GM21723 (cell line): ENCODE data around the gene BEGAIN.

Experiments
- ATAC-seq: cut with Tn5 transposase; IDR thresholded peaks from one replicate; pipeline ENCODE4 v1.9.1; 2021; ENCODE audit warnings: mild to moderate bottlenecking, moderate library complexity; ENCODE audit not compliant: unreplicated experiment

Gene BEGAIN

GRCh38 chr14:100538351-100539002 is 48.7 kb downstream of the BEGAIN start:
- ATAC-seq: no peak

- ATAC-seq: no peak
Measured at GRCh38 chr14:100537446-100538350, 49.5 kb downstream of the BEGAIN start.

DNA sequence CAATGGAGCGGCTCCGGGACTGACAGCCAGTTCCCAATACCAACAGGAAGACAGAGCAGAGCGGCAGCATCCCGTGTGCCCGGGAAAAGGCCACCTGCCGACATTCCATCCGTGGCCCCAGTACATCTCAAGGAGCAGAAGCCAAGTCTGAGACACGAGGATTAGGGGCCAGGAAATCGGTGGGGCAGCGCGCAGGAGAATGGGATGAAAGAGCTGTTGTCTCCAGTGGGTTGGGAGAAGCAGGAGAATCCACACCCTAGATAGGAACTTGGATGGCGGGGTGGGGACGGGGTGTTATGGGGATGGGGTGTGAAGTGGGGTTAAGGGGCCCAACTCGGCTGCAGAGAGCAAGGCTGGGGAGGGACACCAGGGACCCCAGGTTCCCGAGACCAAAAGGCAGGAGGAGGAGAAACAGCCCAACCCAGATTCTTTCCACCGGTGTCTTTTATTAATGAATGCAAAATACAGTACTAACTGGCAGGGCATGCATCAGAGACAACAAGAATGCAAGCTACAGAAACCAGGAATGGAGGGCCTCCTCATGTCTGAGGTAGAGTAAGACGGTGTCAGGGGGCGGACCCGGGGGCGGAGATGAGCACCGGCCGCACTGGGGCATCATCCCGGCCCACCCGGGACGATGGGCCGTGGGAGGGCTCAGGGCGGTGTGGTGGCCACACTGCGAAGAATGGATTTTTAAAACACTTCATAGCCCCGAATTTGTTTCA is 50.3 kb downstream of the BEGAIN start:
- no peak for ATAC-seq

DNA sequence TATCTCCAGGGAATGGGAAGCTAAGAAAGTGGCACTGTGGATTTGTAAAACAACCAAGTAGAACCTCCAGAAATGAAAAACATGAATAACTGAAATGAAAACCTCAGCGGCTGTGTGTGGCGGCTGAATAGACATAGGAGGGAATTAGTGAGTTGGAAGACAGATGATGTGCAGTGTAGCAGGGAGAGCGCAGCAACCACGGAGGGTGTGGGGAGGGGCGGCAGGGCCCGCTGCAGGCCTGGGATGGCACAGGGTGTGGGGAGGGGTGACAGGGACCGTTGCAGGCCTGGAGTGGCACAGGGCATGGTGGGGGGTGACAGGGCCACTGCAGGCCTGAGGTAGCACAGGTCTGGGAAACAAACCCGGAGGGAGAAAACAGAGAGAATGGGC is 51.1 kb downstream of the BEGAIN start:
- no peak for ATAC-seq

DNA sequence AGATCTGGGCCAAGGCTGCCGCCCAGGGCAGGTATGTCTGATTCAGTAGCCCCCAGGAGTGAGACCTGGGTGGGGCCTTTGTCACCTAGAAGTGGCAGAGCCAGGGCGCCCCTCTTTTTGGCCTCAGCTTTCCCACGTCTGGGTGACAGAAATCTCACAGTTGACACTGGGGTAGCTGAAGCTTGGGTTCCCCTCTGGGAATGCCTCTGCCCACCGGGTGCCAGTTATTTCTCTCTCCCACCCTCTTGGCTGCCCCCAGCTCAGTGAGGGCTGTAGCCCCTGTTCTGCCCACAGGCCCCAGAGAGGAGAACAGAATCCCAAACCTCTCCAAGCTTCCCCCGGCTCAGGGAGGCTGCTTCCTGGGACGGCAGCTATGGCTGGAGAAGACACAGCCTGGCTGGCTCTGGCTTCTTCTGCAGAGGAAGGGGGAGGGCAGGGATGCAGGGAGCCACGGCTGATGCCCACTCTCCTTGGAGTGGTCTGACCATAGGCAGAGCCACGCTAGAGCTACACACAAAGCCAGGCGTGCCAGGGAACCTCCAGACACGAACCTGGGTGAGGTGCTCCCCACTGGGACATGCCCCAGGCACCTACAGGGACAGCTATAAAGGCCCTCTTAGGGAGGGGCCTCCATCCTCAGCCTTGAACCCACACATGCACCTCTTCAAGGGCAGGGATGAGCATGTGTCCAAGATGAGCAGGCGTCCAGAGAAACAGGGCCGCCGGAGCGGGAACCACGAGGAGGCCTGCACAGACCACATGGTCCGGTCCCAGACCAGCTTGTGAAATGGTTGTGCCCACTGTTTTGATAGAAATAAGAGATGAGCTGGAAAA is 51.7 kb downstream of the BEGAIN start:
- no peak for ATAC-seq

DNA sequence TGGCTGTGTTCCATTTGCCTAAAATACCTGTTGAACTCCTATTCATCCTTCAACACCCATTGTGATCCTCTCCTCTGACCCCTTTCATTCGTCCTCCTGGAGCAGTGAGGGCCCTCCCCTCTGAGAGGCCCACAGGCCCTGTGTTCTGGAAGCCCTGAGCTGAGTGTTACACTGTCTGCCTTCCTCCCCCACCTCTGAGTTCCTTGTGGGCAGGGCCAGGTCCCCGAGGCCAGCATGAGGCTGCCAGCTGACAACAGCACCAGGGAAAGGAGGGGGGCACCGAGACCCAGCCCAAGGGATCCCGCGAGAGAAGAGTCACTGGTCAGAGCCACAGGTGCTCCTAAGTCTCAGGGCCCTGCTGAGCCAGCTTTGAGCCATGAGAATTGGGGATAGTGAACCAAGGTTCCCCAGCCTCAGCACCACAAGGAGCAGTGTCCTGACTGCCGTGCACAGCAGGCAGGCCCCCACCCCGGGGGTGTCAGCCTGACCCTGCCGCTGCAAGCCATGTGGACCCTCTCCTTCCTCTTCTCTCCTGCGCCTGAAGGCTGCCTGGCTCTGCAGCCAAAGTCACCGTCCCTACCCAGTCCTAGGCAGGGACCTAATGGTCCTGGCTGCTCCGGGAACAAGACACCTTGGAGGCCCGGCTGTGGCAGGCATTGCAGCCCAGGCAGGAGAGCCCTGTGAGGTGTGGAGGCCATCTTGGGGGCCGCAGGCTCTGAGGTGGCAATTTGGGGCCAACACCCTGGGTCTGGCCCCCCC is 52.5 kb downstream of the BEGAIN start:
- ATAC-seq: no peak

DNA sequence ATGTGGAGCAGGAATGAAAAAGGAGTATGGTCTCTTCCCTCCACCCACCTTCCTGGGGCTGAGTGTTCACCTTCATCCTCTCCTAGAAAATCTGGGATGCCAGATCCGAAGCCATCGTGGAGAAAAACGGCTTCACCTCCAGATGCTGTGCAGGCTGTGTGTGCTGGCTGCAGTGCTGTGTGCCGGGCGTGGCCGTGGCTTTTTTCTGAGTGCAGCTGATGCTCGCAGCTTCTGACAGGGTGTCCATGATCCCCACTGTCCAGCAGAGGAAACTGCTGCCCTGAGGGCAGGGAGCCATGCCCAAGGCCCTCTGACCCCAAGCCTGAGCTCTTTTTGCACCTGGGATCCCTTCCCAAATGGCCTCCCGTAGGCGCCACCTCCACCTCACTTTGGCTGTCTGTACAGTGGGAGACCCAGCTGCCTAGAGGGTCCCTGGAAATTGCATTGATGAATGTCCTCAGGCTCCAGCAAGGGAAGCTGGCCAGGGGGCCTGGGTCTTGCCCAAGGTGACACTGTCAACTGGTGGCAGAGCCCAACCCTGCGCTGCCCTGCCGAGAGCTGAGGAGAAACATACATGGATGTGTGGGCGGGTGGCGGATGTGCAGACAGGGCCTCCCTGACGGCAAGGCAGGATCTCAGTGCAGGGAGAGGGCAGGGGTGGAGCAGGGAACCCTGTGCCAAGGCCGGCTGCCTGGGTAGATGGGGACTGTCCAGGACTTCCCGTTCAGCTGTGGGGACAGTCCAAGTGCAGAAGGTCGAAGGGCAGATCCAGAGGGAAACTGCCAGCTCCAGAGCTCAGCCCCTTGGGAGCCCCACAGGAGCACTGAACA is 53.3 kb downstream of the BEGAIN start:
- no peak for ATAC-seq

GRCh38 chr14:100532906-100533655 is 54.1 kb downstream of the BEGAIN start:
- no peak for ATAC-seq

DNA sequence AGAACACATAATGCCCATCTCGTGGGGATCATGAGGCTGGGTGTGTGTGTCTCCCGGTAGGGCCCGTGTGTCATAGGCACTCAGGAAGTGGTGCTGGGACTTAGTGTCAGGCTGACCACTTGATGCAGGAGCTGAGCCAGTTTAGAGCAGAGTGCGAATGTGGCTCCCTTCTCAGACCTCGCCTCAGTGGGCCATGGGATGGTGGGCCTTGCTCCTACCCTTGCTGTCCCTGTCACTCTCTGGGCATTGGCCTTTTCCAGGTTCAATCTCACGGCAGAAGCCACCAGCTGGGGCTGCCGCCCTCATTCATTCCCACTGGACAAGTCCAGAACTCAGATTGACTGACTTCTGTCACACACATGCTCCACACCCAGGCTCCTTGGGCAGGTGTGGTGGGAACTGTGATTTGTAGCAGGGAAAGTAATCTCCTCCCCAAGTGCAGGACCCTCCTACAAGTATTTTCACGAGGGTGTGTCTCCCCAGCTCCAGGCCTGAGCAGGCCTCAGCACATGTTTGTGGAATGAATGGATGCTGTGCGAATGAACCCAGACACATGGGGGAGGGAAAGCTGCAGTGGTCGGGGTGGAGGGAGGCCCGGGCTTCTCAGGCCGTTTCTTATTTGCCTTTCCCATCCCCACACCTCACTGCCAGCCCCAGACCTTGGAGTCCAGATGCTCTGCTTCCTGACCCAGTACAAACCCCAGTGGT is 54.9 kb downstream of the BEGAIN start:
- no peak for ATAC-seq

DNA sequence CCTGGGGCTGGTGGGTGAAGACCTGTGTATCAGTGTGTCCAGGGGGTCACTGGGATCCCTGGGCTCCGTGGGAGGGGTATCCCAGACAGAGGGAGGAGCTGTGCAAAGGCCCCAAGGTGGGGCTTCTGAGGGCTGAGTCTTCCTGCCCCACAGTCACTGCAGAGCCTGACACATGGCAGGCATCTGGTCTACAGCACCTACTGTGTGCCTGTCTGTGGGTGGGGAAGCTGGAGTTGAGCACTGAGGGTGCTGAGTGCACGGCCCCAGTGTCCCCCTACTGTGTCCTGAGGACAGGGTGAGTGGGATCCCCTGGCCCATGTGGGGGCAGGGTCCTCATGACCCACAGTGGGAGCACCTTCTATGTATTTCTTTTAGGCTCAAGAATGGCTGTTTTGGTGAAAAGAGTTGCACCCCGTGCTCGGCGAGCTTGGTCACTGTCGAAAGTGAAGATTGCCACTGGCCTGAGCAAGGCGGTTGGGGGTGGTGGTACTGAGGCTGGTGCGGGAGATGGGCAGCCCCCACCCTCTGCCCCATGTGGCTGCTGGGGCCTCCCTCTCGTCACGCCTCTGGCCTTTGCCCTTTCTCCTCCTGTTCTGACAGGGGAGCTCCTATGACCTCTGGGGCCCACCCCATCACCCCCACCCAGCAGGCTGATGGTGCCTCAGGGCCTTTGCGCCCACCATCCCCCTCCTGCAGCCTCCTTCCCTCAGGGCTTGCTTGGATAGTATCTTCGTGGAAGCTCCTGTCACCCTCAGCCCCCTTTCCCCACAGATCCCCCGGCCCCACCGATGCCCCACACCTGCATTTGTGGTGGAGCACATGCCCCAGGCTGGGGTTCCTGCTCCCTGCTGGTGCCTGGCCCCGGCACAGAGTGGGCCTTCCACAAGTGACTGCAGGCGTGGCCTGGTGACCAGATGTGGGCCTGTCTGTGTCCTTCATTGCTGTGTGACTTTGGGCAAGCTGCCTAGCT is 55.8 kb downstream of the BEGAIN start:
- no peak for ATAC-seq

DNA sequence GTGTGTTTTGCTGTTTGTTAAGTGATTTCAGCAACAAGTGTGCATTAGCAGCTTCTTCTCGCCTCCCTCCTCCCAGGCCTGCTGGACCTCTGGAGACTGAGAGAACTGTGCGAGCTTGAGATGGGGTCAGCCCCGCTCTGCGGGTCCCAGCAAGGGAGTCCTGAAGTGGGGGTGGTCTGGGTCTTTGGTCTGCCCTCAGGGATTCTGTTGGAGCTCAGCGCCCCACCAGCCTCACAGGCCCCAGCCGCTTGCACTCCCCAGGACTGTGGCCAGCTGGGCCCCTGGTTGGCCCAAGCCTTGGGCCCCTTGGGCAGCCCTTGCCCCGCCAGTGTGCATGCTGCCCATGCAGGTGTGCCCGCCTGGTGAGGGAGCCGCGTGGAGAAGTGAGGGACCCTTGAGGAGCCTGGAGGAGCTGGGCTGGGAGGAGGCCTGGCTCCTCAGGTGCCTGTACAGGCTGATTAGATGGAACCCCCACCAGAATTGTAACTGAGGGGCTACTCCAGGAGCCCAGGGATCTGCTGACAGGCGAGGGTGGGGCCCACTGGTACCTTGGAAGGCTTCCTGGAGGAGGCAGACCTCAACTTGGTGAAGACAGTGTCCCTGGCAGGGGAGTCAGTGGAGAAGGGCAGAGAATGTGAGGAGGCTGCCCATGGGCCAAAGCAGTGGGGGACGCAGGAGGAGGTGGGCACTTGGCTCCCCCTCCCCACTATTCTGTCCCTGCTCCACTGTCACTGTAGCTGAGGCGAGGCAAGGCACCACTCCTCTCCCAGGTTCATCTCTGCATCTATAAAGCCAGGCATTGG is 56.7 kb downstream of the BEGAIN start:
- ATAC-seq: no peak

DNA sequence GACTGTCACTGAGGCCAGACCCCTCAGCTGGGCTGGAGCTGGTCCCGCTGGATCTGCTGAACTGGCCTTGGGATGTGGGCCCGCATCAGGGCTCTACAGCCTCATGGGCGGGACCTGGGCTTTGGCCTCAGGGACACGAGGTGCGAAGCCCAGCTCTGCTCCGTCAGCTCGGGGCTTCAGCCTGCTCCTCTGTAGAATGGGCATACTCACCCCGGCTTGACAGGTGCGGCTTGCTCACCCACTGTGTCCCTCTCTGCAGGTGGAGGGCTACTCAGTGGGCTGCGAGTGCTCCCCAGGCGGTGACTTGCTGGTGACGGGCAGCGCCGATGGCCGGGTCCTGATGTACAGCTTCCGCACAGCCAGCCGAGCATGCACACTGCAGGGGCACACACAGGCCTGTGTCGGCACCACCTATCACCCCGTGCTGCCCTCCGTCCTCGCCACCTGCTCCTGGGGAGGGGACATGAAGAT is 57.6 kb downstream of the BEGAIN start:
- no peak for ATAC-seq

DNA sequence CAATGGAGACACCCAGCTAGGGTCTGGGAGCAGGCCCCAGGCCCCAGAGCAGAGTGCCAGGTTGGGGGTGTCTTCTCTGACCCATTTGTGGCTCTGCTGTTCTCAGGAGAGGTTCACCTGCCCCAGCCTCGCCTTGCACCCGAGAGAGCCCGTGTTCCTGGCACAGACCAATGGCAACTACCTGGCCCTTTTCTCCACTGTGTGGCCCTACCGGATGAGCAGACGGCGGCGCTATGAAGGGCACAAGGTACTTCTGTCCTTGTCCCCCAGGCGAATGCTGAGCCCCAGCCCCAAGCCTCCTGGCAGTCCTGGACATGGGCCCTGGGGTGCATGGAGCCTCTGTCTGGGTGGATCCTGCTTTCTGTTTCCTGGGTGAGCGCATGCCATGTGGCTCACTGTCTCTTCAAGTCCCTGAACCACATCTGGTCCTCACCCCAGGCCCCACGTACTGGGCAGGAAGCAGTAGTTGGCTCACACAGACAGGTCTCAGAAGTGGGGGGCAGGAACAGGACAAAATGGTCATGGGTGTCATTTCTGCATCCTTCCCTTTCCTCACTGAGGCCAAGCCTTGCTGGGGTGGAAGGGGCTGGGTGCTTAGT is 58.2 kb downstream of the BEGAIN start:
- no peak for ATAC-seq

GRCh38 chr14:100526632-100527031 is 60.6 kb downstream of the BEGAIN start:
- no peak for ATAC-seq

DNA sequence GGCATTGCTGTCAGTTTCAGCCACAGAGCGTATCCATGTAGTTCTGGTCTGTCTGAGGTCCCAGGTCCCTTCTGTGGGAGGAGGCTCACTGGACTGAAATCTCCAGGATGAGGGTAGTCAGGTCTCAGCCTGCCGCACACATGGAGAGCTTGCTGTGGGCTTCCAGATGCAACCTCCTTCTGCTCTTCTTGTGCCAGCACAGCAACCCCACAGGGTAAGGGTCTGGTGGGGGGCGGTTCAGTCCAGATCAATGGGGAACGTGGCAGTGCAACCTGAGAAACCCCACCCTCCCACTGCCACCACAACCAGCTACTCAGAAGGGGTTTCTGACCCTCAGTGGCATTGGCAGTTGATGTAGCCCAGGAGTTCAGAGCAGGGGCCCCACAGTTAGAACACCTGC is 61.2 kb downstream of the BEGAIN start:
- ATAC-seq: no peak
